ENCODE data around the gene MALAT1.

Gene MALAT1

DNA sequence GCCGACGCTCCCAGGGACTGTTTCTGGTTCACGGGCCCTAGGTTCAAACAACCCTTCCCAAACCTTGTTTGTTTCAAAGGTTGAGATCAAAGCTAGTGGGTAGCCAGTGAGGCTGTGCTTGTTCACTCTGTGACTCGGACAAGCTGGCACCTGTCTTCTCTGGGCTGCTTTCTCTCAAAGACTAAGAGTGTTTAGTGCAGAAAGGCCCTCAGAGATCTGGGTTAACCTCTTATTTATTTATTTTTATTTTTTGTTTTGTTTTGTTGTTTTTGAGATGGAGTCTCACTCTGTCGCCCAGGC lies 13.0 kb upstream of the MALAT1 start:
- TF ChIP-seq CREB1 (IDR thresholded peaks at IDR 0.05; ENCODE audit: low read depth) (no peak), RAD21 (IDR thresholded peaks at IDR 0.05; ENCODE audit: low read depth) (no peak), CEBPB (IDR thresholded peaks at IDR 0.05) (no peak), FOXM1 (IDR thresholded peaks at IDR 0.05; ENCODE audit: borderline replicate concordance, low read depth) (no peak), TAF1 (IDR thresholded peaks at IDR 0.05; ENCODE audit: low read depth) (no peak), YY1 (IDR thresholded peaks at IDR 0.05; ENCODE audit: low read depth) (no peak), ZBTB7A (IDR thresholded peaks at IDR 0.05; ENCODE audit: low read depth) (no peak), NFIC (IDR thresholded peaks at IDR 0.05) (no peak), TEAD4 (IDR thresholded peaks at IDR 0.05) (no peak), TCF12 (IDR thresholded peaks at IDR 0.05; ENCODE audit: low read depth) (no peak), EGR1 (IDR thresholded peaks at IDR 0.05) (no peak), EP300 (IDR thresholded peaks at IDR 0.05; ENCODE audit: borderline replicate concordance) (no peak)
- TF ChIP-seq, protein P1, sequence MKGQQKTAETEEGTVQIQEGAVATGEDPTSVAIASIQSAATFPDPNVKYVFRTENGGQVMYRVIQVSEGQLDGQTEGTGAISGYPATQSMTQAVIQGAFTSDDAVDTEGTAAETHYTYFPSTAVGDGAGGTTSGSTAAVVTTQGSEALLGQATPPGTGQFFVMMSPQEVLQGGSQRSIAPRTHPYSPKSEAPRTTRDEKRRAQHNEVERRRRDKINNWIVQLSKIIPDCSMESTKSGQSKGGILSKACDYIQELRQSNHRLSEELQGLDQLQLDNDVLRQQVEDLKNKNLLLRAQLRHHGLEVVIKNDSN (IDR thresholded peaks at IDR 0.05), result no peak
- TF ChIP-seq, protein P2, sequence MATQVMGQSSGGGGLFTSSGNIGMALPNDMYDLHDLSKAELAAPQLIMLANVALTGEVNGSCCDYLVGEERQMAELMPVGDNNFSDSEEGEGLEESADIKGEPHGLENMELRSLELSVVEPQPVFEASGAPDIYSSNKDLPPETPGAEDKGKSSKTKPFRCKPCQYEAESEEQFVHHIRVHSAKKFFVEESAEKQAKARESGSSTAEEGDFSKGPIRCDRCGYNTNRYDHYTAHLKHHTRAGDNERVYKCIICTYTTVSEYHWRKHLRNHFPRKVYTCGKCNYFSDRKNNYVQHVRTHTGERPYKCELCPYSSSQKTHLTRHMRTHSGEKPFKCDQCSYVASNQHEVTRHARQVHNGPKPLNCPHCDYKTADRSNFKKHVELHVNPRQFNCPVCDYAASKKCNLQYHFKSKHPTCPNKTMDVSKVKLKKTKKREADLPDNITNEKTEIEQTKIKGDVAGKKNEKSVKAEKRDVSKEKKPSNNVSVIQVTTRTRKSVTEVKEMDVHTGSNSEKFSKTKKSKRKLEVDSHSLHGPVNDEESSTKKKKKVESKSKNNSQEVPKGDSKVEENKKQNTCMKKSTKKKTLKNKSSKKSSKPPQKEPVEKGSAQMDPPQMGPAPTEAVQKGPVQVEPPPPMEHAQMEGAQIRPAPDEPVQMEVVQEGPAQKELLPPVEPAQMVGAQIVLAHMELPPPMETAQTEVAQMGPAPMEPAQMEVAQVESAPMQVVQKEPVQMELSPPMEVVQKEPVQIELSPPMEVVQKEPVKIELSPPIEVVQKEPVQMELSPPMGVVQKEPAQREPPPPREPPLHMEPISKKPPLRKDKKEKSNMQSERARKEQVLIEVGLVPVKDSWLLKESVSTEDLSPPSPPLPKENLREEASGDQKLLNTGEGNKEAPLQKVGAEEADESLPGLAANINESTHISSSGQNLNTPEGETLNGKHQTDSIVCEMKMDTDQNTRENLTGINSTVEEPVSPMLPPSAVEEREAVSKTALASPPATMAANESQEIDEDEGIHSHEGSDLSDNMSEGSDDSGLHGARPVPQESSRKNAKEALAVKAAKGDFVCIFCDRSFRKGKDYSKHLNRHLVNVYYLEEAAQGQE (IDR thresholded peaks at IDR 0.05; ENCODE audit: low read depth), result no peak
- TF ChIP-seq, protein P3, sequence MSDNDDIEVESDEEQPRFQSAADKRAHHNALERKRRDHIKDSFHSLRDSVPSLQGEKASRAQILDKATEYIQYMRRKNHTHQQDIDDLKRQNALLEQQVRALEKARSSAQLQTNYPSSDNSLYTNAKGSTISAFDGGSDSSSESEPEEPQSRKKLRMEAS (IDR thresholded peaks at IDR 0.05), result no peak

DNA sequence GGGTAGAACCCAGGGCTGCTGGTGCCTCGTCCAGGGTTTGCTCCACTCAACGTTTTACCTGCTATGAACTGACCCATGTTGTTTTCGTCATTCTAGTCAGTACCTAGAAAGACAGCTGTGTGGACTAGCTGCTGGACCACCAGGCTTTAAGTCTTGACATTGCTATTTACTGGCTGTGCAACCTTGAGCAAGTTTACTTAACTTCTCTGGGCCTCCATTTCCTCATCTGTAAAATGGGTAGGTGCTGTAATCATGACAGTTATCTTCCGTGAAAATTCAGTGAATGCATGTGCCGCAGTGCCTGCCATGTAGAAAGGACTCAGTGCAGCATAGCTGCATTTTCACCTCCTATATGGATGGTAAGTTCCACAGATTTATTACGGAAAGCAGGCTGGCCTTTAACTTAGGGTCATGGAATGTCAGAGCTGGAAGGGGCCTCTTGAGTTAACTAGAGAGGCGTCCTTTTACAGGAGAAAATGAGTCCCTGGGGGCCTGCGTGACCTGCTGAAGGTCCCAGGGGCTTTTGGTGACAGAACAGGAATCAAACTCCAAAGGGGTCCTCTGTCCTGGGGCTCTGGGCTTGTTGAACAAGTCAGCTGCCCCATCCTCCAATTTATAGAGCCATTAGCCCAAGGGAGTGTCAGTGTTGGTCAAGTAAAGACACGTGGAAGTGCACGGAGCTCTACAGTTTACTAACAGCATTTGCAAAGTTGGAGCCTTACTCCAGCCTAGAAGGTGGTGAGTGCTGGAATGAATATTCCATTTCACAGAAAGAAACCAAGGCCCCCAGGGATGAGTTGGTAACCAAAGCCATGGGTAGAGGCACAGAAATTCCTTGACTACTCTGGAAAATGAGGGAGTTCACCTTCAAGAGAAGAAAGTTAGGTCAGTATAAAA lies 12.0 kb upstream of the MALAT1 start:
- TF ChIP-seq TAF1 (IDR thresholded peaks at IDR 0.05; ENCODE audit: low read depth) (no peak), EP300 (IDR thresholded peaks at IDR 0.05; ENCODE audit: borderline replicate concordance) (no peak), YY1 (IDR thresholded peaks at IDR 0.05; ENCODE audit: low read depth) (no peak; the same call in 1 of the 2 replicates), CEBPB (IDR thresholded peaks at IDR 0.05) (no peak), ZBTB7A (IDR thresholded peaks at IDR 0.05; ENCODE audit: low read depth) (no peak)
- TF ChIP-seq, protein P2 (IDR thresholded peaks at IDR 0.05; ENCODE audit: low read depth), result no peak

DNA sequence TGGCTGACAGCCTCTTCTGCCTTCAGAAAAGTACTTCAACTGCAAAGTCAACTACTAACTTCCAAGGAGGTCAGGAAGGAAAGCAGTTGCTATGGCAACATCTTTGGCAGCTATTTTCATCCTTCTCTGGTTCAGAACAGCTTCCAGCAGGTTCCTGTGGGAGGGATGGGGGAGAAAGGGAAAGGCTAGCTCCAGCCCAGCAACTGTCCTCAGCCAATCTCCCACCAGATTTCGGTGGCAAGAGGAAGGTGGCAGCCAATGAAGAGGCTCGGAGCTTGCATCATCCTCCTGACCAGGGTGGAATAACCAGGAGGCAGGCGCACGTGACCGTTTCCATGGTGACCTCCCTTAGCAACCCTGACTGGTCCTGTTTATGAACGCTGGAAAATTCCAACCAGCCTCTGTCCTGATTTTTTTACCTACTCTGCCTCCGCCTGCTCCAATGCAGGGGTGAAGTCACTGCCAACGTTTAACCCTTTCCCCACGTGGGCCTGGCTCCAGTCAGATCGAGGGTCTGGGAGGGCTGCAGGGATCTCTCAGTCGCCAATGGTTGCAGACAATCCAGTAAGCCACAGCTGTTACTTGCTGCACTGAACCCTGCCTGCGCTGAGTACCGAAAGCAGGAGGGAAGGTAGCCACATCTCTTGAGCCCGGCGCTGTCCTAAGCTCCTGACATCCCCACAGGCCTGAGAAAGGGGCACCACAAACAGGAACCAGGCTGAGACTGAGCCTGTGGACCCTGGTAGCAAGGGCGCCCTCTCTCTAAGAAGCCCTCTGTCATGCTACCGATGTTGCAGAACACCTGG lies 11.2 kb upstream of the MALAT1 start:
- TF ChIP-seq CEBPB (IDR thresholded peaks at IDR 0.05), result peak; percentile 95
- peak; percentile 59; the same call in 1 of the 2 replicates for TF ChIP-seq FOXM1 (IDR thresholded peaks at IDR 0.05; ENCODE audit: borderline replicate concordance, low read depth)
- TF ChIP-seq ZBTB7A (IDR thresholded peaks at IDR 0.05; ENCODE audit: low read depth), result peak; percentile 85
- 0 out of 2 replicates have a peak, but pooled peaks have one; percentile 5 for TF ChIP-seq CREB1 (IDR thresholded peaks at IDR 0.05; ENCODE audit: low read depth)
- TF ChIP-seq, protein P2 (IDR thresholded peaks at IDR 0.05; ENCODE audit: low read depth), result no peak
- TF ChIP-seq EP300 (IDR thresholded peaks at IDR 0.05; ENCODE audit: borderline replicate concordance), result peak; percentile 88
- peak; percentile 7; the same call in 1 of the 2 replicates for TF ChIP-seq RAD21 (IDR thresholded peaks at IDR 0.05; ENCODE audit: low read depth)
- TF ChIP-seq TAF1 (IDR thresholded peaks at IDR 0.05; ENCODE audit: low read depth), result no peak
- TF ChIP-seq, protein P1 (IDR thresholded peaks at IDR 0.05), result peak; percentile 99
- TF ChIP-seq YY1 (IDR thresholded peaks at IDR 0.05; ENCODE audit: low read depth), result peak; percentile 73
- peak; percentile 81 for TF ChIP-seq TCF12 (IDR thresholded peaks at IDR 0.05; ENCODE audit: low read depth)
- TF ChIP-seq TEAD4 (IDR thresholded peaks at IDR 0.05), result peak; percentile 74
- TF ChIP-seq, protein P3 (IDR thresholded peaks at IDR 0.05), result peak; percentile 66
- TF ChIP-seq EGR1 (IDR thresholded peaks at IDR 0.05), result 0 out of 2 replicates have a peak, but pooled peaks have one; percentile 25
- TF ChIP-seq NFIC (IDR thresholded peaks at IDR 0.05), result no peak
